HPDE6-E6E7 (cell line): Measurements from ENCODE around the gene PHKB.
"Not testable (repeated sequence)": the region's sequence is repeated elsewhere in the genome, so short reads cannot be mapped to it uniquely, and the experiment has no call there.

ENCODE experiments used
- DNase-seq: peaks from one replicate; pipeline ENCODE4 v3.0.0; 2011; ENCODE audit warnings: missing footprints; ENCODE audit errors: extremely low spot score

Gene PHKB

DNA sequence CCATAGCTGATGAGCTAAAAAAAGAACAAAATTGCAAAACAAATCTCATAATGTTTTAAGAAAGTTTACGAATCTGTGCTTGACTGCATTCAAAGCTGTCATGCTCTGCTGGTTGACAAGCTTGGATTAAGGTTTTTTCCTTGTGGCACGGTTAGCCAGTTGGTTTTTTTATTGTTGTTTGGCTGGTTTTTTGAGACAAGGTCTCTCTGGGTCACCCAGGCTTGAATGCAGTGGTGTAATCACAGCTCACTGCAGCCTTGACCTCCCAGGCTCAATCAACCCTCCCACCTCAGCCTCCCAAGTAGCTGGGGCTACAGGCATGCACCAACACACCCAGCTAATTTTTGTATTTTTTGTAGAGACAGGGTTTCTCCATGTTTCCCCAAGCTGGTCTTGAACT lies 45.7 kb downstream of the PHKB start:
- no peak for DNase-seq

DNA sequence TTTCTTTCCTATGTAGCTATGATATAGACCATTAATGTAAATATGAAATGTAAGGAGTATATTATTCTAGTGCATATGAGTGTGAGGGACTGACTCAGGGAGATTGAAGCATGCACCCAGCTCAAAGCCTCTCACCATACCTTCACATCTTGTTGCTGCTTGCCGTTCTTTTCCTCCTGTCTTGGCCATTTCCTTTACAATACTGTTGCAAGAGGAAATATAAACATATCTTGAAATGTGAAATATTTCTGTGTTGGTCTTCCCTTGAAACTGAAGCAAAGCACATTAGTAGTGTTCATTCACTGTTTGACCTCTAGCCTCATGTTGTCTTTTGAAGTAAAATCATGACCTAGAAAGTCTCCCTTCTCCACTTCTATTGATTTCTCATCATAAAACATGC lies 46.6 kb downstream of the PHKB start:
- no peak for DNase-seq

DNA sequence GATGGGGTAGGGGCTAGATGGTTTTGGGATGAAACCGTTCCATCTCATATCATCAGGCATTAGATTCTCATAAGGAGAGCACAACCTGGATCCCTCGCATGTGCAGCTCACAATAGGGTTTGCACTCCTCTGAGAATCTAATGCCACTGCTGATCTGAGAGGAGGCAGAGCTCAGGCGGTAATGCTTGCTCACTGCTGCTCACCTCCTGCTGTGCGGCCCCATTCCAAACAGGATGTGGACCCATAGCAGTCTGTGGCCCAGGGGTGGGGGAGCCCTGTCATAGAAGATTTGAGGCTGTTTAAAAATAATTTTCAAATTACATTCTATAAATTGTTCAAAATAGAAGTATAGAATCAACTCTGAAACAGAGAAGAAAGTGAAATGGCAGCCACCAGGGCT lies 50.8 kb downstream of the PHKB start:
- no peak for DNase-seq

DNA sequence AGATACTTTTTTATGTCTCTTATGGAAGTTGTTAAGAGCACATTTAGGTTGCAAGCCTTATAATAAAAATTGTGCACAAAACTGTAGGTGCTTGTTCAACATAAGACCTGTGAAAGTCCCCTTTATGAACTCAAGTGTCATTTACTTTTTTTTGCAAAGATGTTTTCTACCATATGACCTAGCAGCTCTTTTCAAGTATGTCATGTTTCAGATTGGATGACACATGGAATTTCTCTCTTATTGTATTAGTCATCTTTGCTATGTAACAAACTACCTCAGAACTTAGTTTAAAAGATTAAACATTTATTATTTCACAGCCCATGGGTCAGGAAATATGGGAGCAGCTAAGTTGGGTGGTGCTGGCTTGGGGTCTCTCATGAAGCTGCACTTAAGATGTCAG lies 57.9 kb downstream of the PHKB start:
- no peak for DNase-seq

DNA sequence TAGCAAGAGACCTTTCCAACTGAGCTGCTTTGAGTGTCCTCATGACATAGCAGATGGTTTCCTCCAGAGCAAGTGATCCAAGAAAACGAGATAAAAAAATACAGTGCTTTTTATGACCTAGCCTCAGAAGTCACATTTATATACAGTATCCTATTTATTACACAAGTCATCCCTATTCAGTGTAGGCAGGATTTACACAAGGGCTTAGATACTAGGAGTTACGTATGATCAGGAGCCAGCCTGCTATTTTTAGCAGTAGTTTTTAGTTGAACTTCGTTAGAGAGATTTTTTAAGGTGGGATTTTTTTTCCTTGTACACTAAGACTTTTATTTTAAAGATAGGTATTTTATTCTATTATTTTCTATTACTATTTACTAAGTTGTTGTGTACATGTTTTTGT lies 58.4 kb downstream of the PHKB start:
- DNase-seq = no peak

DNA sequence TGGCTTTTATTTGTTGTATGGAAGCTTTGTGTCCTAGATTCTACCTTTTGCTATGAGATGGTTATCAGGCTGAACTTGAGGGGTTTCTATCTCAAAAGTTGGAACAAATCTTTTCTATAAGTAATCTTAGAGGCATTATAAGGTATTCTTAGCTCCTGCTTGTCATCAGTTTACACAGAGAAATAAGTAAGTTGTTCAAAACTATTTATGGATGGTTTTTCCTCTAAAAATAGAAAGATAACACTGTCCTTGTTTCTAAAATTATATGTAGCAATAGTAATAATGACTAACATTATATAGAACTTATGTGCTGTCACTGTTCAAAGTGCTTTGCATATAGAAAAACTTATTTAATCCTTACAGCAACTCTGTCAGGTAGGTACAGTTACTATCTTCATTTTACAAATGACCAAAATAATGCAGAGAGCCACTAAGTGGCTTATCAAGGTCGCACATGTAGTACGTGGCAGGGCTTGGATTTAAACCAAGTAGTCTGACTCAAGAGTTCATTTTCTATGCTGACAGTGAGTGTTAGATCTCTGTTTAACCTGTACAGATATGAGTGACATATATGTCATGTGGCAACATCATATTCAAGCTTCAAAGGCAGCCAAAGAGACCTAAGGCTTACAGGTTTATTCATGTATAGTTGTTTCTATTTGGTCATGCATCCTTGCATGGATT lies 59.0 kb downstream of the PHKB start:
- no peak for DNase-seq

DNA sequence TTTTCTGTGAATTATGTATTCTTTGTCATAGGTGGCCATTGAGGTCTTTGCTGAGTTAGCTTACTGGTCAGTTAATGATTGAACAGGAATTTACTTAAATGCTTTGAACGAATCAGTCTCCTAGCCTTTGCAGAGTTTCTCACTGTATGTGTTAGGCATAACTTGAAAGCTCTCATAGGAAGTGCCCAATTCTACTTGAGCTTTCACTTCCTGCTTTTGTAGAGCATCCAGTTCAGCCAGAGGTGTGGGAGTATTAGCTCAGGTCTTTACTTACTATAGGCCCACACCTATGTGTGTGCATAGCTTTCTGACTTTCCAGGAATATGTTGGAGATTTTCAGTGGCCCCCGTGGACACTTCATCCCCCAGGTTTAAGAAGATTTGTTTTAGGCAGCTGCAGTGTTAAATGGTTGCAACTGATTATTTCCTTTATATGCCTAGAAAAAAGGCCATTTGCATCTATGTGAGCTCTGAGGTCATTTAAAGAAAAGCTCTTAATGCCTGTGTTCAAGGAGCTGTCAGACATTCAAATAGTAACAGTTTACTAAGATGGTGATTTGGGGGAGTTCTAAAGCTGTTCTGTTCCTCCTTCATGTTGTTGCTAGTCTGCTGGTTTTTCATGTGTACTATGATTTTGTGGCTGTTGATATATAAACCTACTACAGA lies 62.3 kb downstream of the PHKB start:
- no peak for DNase-seq

DNA sequence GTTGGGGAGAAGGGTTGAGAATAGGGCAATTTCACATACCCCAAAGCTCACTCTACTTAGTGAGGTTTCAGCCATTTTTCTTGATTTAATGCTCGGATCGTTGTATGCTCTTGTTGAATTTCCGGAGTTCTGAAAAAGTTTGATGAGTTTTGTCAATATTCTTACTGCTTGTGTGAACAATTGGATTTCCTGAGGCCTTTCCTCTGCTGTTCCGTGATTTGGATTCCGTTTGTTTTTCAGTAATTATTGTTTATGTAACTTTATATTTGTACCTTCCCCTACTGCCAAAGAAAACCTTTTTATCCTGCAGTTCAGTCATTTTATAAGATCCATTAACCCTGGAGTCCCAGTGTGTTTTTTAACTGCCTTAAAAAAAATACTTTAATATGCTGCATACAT lies 62.9 kb downstream of the PHKB start:
- no peak for DNase-seq

DNA sequence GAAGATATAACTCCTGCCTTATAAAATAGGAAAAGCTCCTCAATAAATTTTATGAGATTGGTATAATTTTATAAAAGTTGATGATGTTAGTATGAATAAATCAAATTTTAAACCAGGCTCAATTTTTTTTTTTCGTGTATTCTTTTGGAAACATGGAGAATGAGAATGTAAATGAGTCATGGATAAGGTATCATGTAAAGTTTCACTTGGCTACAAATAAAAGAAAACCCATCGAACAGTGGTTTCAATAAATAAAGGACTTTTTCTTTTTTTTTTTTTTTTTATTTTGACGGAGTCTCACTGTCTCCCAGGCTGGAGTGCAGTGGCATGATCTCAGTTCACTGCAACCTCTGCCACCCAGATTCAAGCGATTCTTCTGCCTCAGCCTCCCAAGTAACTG lies 67.3 kb downstream of the PHKB start:
- no peak for DNase-seq

DNA sequence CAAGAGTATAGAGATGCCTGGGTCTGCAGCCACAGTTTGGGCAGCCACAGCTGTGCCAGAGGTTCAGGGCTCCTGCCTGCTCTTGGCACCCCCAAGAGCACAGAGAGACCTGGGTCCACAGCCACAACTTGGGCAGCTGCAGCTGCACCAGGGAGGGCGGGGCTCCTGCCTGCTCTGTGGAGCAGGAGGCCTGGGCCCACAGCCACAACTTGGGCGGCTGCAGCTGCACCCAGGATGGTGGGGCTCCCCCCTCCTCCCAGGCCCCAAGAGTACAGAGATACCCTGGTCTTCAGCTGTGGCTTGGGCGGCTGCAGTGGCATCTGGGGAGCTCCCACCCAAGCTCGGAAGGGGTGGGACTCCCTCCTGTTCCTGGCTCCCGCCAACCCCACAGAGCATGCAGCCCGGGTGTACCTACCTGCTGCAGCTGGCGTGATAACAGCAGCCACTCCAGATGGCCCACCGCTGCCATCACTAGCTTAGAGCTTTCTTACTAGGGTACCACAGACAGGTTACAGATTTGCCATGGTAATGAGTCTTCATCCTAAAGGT lies 72.7 kb downstream of the PHKB start:
- DNase-seq = no peak

DNA sequence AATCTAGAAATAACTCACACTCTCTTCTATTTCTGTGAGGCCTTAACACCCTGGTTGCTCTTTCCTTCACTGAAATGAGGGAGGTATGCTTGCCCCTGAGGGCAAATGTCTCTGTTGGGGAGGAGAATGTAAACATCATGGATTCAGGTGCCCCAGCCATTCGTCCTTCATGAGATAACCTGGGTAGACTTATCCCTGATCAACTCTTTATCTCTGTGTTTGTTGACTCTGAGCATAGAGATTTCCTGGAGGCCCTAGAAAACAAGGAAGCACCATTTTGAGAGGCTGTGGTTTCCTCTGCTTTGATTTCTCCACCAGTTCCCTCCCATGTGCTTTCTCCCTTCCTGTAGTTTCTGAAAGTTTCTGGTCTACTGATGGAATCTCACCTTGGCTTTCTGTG lies 77.3 kb downstream of the PHKB start:
- no peak for DNase-seq

DNA sequence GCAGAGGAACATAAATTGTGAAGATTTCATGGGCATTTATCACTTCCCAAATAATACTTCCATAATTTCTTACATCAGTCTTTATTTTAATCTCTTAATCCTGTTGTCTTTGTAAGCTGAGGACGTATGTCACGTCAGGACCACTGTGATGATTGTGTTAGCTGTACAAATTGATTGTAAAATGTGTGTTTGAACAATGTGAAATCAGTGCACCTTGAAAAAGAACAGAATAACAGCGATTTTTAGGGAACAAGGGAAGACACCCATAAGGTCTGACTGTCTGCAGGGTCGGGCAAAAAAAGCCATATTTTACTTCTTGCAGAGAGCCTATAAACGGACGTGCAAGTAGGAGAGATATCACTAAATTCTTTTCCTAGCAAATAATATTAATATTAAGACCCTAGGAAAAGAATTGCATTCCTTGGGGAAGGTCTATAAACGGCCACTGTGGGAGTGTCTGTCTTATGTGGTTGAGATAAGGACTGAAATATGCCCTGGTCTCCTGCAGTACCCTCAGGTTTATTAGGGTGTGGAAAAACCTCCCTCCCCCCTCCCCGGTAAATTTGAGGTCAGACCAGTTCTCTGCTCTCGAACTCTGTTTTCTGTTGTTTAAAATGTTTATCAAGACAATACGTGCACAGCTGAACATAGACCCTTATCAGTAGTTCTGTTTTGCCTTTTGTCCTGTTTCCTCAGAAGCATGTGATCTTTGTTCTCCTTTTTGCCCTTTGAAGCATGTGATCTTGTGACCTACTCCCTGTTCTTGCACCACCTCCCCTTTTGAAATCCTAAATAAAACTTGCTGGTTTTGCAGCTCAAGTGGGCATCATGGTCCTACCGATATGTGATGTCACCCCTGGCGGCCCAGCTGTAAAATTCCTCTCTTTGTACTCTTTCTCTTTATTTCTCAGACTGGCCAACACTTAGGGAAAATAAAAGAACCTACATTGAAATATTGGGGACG lies 78.9 kb downstream of the PHKB start:
- not testable (repeated sequence) for DNase-seq

DNA sequence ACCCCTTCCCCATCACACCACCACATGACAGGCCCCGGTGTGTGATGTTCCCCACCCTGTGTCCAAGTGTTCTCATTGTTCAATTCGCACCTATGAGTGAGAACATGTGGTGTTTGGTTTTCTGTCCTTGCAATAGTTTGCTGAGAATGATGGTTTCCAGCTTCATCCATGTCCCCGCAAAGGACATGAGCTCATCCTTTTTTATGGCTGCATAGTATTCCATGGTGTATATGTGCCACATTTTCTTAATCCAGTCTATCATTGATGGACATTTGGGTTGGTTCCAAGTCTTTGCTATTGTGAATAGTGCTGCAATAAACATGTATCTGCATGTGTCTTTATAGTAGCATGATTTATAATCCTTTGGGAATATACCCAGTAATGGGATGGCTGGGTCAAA lies 80.0 kb downstream of the PHKB start:
- DNase-seq = not testable (repeated sequence)

DNA sequence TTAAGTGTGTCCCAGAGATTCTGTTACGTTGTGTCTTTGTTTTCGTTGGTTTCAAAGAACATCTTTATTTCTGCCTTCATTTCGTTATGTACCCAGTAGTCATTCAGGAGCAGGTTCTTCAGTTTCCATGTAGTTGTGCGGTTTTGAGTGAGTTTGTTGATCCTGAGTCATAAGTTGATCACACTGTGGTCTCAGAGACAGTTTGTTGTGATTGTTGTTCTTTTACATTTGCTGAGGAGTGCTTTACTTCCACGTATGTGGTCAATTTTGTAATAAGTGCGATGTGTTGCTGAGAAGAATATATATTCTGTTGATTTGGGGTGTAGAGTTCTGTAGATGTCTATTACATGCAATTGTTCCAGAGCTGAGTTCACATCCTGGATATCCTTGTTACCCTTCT lies 83.1 kb downstream of the PHKB start:
- DNase-seq = not testable (repeated sequence)

DNA sequence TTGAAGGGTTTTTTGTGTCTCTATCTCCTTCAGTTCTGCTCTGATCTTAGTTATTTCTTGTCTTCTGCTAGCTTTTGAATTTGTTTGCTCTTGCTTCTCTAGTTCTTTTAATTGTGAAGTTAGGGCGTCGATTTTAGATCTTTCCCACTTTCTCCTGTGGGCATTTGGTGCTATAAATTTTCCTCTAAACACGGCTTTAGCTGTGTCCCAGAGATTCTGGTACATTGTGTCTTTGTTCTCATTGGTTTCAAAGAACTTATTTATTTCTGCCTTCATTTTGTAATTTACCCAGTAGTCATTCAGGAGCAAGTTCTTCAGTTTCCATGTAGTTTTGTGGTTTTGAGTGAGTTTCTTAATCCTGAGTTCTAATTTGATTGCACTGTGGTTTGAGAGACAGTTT lies 90.1 kb downstream of the PHKB start:
- not testable (repeated sequence) for DNase-seq

DNA sequence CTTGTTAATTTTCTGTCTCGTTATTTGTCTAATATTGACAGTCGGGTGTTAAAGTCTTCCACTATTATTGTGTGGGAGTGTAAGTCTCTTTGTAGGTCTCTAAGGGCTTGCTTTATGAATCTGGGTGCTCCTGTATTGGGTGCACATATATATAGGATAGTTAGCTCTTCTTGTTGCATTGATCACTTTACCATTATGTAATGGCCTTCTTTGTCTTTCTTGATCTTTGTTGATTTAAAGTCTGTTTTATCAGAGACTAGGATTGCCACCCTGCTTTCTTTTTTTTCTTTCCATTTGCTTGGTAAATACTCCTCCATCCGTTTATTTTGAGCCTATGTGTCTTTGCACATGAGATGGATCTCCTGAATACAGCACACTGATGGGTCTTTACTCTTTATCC lies 90.6 kb downstream of the PHKB start:
- not testable (repeated sequence) for DNase-seq

DNA sequence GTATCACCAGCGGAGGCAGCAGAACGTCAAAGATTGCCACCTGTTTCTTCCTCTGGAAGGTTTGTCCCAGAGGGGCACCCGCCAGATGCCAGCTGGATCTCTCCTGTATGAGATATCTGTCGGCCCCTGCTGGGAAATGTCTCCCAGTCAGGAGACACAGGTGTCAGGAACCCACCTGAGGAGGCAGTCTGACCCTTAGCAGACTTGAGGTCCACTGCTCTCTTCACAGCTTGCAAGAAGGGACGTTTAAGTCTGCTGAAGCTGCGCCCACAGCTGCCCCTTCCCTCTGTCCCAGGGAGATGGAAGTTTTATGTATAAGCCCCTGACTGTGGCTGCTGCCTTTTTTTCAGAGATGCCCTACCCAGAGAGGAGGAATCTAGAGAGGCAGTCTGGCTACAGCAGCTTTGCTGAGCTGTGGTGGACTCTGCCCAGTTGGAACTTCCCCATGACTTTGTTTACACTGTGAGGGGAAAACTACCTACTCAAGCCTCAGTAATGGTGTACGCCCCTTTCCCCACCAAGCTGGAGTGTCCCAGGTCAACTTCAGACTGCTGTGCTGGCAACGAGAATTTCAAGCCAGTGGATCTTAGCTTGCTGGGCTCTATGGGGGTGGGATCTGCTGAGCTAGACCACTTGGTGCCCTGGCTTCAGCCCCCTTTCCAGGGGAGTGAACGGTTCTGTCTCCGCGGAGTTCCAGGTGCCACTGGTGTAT lies 92.9 kb downstream of the PHKB start:
- no peak for DNase-seq

DNA sequence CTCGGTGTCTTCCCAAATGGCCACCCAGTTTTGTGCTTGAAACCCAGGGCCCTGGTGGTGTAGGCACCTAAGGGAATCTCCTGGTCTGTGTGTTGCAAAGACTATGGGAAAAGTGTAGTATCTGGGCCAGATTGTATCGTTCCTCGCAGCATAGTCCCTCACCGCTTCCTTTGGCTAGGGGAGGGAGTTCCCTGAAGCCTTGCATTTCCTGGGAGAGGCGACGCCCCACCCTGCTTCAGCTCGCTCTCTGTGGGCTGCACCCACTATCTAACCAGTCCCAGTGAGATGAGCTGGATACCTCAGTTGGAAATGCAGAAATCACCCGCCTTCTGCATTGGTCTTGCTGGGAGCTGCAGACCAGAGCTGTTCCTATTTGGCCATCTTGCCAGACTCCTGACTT lies 93.5 kb downstream of the PHKB start:
- DNase-seq = not testable (repeated sequence)

DNA sequence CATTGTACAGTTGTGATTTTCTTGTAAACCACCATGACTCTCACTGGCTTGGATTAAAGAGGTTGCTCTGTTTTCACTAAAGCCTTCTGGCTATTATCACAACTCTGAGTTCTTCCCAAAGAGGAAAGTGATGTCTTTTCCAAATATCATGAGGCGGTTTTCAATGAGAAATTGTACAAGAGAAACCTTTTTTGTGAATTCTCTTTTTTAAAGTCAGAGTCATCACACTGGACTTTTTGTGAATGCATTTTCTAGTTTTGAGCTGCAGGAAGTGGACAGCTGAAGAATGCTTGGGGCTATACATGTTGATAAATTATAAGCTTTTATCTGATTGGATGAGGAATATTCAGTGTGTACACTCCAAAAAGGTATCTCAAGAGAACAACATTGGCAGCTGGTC lies 100.2 kb downstream of the PHKB start:
- no peak for DNase-seq

DNA sequence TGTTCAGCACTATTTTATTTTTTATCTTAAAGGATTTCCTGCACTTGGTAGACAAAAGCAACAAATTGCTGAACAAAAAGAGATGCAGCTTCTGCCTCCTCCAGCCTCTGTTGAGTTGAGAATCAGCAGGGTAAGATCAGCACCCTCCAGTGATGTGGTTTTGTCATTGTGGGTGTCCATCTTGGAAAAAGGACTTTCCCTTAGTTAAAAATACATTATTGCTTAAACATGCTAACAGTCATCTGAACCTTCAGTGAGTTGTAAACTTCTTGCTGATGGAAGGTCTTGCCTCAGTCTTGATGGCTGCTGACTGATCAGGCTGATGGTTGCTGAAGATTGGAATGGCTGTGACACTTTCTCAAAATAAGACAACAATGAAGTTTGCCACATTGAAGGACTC lies 101.2 kb downstream of the PHKB start:
- no peak for DNase-seq

DNA sequence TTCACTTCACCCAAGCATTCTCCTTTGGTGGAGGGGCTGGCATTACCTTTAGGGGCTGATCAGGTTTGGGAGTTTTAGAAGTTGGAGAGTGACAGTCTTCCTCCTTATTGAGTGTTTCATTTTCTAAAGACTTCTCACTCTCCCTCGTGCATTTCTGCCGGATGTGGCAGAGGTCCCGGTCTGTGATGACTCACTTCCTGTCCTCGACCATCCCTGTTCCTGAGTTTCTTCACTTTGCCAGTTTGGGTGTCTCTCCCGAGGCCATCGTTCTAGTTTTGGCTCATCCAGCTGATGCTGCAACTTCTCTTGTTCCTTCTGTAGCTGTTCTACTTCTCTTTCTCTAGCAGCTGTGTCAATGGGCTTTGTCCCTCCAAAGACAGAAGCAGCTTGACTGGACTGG lies 104.3 kb downstream of the PHKB start:
- DNase-seq = no peak

DNA sequence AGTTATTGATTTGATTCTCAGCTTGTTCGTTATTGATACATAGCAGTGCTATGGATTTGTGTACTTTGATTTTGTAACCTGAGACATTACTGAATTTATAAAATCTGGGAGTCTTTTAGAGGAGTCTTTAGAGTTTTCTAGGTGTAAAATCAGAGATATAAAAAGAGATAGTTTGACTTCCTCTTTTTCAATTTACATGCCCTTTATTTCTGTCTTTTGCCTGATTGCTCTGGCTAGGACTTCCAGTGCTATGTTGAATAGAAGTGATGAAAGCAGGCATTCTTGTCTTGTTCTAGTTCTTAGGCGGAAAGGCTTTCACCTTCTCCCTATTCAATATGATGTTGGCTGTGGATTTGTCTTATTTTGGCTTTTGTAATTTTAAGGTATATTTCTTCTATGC lies 106.2 kb downstream of the PHKB start:
- DNase-seq = no peak
